HT-29 (cell line): ENCODE data around the gene GLT6D1. TPM values are rescaled to one million over a fixed set of nuclear protein-coding genes. Genes with fewer than 3 reads are reported as not detected.
A peak's percentile ranks its signal among the peaks of the same experiment; 100 is the strongest.

ENCODE experiments used
- DNase-seq: peaks from one replicate; pipeline ENCODE4 v3.0.0-alpha.2; 2015; ENCODE audit warnings: low spot score
- total RNA-seq: library from RNA; depleted of rRNA; stranded (reverse); fragments of >200 nt; shearing (Covaris generic); gene quantifications from 2 replicates; pipeline ENCODE4 v1.2.3, GENCODE V29; 2014

GLT6D1 gene
- total RNA-seq, 1 experiment from 2014 or later, result not detected

GRCh38 chr9:135609366-135609955 lies 29.9 kb downstream of the GLT6D1 start:
- no peak for DNase-seq

DNA sequence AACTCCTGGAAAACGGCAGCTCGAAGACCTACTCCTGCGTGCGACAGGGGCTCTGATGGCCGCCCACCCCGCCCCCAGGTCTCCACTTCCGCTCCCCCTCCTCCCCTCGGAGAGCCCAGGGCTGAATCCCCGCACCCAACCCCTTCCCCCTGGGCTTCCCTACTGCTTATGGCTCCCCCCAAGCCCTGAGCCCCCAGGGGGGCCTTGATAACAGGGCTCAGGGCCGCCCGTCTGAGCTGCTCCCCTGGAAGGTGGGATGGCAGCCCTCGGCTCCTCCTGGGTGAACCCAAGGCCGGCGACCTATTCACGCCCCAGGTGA lies 30.4 kb downstream of the GLT6D1 start:
- no peak for DNase-seq

DNA sequence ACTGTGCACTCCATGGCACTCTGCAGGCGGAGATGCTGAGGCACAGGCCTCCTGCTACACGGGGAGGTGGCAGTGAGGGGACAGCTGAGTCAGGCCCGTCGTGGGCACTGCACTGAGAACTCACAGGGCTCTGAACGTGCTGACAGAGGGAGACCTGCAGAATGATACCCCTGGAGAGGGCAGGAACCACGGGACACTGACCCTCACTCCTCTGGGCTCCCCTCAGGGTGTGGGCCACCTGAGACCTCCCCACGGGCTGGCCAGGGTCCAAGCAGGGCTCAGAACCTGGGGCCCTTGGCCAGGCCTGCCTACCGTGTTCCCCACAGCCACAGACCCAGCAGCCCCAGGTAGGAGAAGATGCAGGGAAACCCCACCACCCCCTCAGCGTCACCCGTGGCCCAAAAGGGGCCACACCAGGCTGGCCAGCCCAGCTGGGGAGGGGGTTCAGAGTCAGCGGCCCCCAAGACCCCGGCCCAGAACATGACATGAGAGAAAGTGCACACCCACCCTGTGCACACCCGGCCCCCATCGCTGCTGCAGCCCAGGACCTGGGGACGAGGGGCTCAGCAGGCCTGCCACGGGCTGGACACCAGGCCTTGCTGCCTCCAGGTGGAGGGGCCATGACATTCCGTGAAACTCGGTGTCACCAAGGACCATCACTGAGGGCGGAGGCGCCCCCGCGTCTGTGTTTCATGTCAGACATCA lies 30.9 kb downstream of the GLT6D1 start:
- no peak for DNase-seq

- no peak for DNase-seq
These were observed 31.7 kb downstream of the GLT6D1 start for GRCh38 chr9:135607401-135608293.

- no peak for DNase-seq
These were observed 32.5 kb downstream of the GLT6D1 start for GRCh38 chr9:135606885-135607259.

- no peak for DNase-seq
These were observed 34.0 kb downstream of the GLT6D1 start for GRCh38 chr9:135605238-135605781.

GRCh38 chr9:135604437-135605237 lies 34.7 kb downstream of the GLT6D1 start:
- DNase-seq, result no peak

- peak; percentile 70 for DNase-seq
These were observed 36.4 kb downstream of the GLT6D1 start for GRCh38 chr9:135602789-135603481.

DNA sequence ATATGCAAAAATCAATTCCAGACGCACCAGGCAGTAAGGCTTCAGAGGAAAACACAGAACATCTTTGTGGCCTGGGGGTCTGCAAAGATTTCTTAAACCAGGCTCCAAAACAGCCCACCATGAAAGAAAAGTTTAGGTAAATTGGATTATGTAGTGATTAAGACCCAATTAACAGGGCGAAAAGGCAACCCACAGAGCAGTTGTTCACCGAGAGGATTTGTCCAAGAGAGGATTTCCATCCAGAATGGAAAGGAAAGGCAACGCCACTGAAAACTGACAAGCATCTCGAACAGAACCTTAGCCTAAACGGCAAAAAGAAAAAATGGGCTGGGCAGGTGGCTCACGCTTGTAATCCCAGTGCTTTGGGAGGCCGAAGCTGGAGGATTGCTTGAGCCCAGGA lies 37.4 kb downstream of the GLT6D1 start:
- DNase-seq, result no peak

GRCh38 chr9:135600296-135600817 lies 39.0 kb downstream of the GLT6D1 start:
- DNase-seq, result no peak

DNA sequence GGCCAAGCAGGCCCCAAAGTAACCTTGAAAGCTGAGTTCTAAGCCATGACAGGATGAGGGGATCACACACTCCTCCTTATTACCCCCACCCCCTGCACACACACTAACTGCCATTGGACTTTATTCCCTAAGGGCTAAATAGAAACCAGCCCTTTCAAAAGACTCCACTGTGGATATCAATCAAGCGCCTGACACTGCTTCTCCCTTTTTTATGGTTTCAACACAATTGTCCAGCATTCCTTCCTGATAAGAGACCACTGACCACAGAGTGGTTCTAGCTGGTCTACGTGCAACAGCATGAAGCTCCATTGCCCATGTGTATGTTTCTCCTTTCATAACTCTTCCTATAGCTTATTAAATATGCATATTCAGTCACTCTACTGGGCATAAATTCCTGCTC lies 43.1 kb downstream of the GLT6D1 start:
- DNase-seq, result no peak

DNA sequence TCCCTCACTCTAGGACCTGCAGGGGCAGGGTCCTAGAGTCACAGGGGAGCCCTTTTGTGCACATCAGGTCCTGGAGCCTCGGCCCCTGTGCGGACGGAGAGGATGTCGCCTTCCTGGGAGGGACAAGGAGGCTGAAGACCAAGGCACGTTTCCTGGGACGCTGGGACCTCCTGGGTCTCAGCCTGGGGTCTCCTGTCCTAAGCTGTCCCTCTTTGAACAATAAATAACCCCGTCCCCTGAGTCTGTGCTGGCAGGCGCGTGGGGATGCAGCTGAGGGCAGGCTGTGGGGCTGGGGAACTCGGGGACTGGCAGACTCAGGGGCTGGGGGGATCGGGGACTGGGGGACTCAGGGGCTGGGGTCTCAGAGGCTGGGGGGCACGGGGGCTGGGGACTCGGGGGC lies 46.7 kb downstream of the GLT6D1 start:
- no peak for DNase-seq

DNA sequence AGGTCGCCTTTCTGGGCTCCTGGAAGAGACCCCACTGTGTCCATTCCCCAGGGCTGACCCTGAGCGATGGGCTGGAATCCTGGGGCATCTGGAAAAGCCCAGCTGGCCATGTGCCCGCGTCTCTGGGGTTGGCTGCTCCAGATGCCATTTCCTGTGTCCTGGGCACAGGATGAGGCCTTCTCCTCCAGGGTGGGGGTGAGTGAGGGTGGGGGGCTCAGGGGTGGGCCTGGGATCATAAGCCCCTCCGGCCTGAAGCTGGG lies 47.1 kb downstream of the GLT6D1 start:
- no peak for DNase-seq

DNA sequence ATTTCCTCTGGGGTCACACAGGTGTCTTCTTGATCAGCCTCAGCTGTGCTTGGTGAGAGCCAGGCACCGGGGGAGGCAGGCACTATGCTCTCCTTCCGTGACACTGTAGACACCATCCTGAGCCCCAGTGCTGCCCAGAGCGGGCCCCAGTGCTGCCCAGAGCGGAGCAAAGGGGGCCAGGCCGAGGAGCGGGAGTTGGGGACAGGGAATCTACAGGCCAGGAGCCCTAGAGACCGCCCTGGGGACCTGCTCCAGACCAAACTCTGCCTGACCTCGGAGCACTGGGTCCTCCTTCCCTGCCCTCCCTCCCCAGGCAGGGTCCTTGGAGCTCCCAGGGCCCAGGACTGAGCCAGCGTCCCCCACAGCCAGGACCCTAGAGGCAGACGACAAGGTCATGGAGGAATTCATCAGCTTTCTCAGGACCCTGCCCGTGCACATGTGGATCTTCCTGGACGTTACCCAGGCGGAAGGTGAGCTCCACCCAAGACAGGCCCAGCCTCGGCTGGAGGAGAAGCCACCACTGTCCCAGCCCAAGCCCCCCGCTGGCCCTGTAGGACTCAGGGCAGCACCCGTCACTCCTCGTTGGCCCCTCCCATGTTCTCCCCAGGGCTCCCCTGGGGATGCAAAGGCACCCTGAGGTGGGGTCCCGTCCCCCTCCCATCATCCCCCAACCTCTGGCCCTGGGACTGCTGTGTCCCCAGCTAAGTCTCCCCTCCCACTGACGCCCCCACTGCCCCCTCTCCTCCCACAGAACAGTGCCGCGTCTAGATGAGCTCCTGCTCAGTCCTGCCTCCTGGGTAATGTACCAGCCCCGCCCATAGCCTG lies 47.6 kb downstream of the GLT6D1 start:
- DNase-seq, result no peak

DNA sequence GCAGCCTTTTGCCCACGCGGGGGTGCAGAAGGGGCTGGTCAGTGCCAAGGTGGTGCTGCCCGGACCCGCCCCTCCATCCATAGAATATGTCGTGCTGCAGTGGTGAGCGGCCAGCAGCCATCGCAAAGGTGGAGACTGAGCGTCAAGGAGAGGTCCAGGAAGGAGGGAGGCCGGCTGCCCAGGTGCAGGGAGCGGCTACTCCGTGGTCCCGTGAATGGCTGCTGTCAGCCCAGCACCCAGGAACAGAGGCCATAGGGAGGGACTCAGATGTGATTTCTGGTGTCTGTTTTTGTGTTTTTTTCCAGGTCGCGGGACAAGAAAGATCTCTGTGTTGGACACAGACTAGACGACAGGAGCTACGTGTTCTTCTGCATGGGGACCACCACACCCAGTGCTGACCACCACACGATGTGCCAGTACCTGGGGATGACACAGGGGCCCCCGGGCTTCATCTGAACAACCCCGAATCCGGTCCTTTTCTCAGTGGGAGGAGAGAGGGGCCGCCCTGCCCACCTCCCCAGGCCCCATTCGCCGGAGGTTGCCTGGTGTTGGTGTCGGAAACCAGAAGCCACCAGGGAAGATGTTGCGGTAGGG lies 48.8 kb downstream of the GLT6D1 start:
- no peak for DNase-seq

GRCh38 chr9:135589596-135590485 lies 49.5 kb downstream of the GLT6D1 start:
- DNase-seq, result no peak

- no peak for DNase-seq
These were observed 50.3 kb downstream of the GLT6D1 start for GRCh38 chr9:135588886-135589595.

DNA sequence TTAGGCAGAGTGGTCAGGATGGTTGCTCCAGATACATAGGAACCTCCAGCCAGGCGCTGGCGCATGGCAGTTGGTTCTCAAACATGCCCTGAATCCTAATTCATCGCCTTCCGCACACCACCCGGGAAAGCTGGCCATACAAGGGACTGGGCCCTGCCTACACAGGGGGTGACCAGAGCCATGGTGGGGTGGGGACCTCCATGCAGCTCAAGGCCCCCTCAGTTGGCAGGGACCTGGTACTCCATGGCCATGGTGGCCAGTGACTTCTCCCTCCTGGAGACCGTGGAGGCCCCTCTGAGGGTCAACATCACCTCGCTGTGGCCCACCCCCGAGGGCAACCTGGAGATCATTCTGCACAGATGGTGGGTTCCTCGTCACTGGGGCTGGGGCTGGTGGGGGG lies 51.0 kb downstream of the GLT6D1 start:
- DNase-seq, result no peak
